Breast epithelium (tissue), 4 donors: Measurements from ENCODE around the gene DNHD1. TPM values are rescaled to one million over a fixed set of nuclear protein-coding genes. Genes with fewer than 3 reads are reported as not detected.

Source experiments
- DNase-seq, 2 donors: peaks; one replicate each; pipeline ENCODE4 v3.0.0-alpha.2; 2019; ENCODE audit warnings: low spot score in 2 of 2
- H3K27ac ChIP-seq, 2 donors: fragments of 200-600 bp; sonication (generic) in 1 of 2; one replicate each; pipeline ENCODE4 v1.5.1; 2016 to 2019; ENCODE audit warnings: mild to moderate bottlenecking in 1 of 2
- H3K27me3 ChIP-seq, 2 donors: fragments of 200-600 bp; sonication (generic) in 1 of 2; one replicate each; pipeline versions ENCODE4 v1.5.1 to v1.6.0; 2017 to 2019; ENCODE audit warnings: control low read depth in 1 of 2, mild to moderate bottlenecking in 1 of 2
- H3K36me3 ChIP-seq: fragments of 200-600 bp; one replicate; pipeline ENCODE4 v1.5.1; 2019
- H3K4me1 ChIP-seq, 2 donors: fragments of 200-600 bp; sonication (generic); one replicate each; pipeline ENCODE4 v1.5.1; 2016 to 2019; ENCODE audit warnings: control low read depth in 1 of 2
- H3K4me3 ChIP-seq, 3 donors: fragments of 200-600 bp; sonication (generic); 1 replicate in 2 of 3; 2 replicates in 1 of 3; pipeline ENCODE4 v1.5.1; 2016 to 2019; ENCODE audit warnings: mild to moderate bottlenecking in 3 of 3, moderate library complexity in 2 of 3
- H3K9me3 ChIP-seq, 2 donors: fragments of 200-600 bp; sonication (generic) in 1 of 2; one replicate each; pipeline ENCODE4 v1.5.1; 2016 to 2019; ENCODE audit warnings: control low read depth in 1 of 2
- CTCF ChIP-seq, 3 donors: fragments of 450-650 bp; IDR thresholded peaks; one replicate each; pipeline ENCODE4 v1.5.1; 2016 to 2017; ENCODE audit warnings: antibody characterized with exemption in 3 of 3, mild to moderate bottlenecking in 3 of 3, moderate library complexity in 3 of 3
- POLR2A ChIP-seq: fragments of 450-650 bp; IDR thresholded peaks from one replicate; pipeline ENCODE4 v1.6.1; 2016; ENCODE audit warnings: antibody characterized with exemption, mild to moderate bottlenecking, moderate library complexity
- POLR2AphosphoS5 ChIP-seq, 3 donors: sonication (generic); formaldehyde crosslinking; IDR thresholded peaks; one replicate each; pipeline ENCODE4 v1.6.1; 2017; ENCODE audit warnings: antibody characterized with exemption in 3 of 3
- intact Hi-C: fragments of 100-400 bp; cut with DNase I; formaldehyde crosslinking; loops from one replicate; pipeline ENCODE4 v1.15.1; 2023; ENCODE audit warnings: low total_unique reads
- total RNA-seq, 3 donors: library from RNA; depleted of rRNA; stranded (reverse); fragments of >200 nt; gene quantifications; one replicate each; pipeline ENCODE4 v1.1.0, GENCODE V29; 2016

DNHD1 gene
- total RNA-seq, 3 donors from 2014 or later, result 12.3 to 21.6 (median 14.9) TPM

- H3K4me3 ChIP-seq, result no peak overlapping the region
- H3K9me3 ChIP-seq, result no peaks in the 10 kb centered on the region
- TF ChIP-seq CTCF (IDR thresholded peaks at IDR 0.05) (no peak), POLR2A (no peak), POLR2AphosphoS5 (IDR thresholded peaks at IDR 0.05) (no peak)
- H3K4me1 ChIP-seq, result no peaks in the 10 kb centered on the region
- H3K36me3 ChIP-seq, result no peaks in the 10 kb centered on the region
- no peaks in the 10 kb centered on the region for H3K27me3 ChIP-seq
- intact Hi-C loops, result no loop called here
- DNase-seq, result no peak
- no peak overlapping the region for H3K27ac ChIP-seq
These were observed 97.2 kb downstream of the DNHD1 start for GRCh38 chr11:6594142-6594768.

GRCh38 chr11:6596239-6596877, 99.3 kb downstream of the DNHD1 start:
- H3K4me3 ChIP-seq, result no peak overlapping the region
- TF ChIP-seq CTCF (IDR thresholded peaks at IDR 0.05), result no peak
- no peak for TF ChIP-seq POLR2AphosphoS5 (IDR thresholded peaks at IDR 0.05)
- no peak for TF ChIP-seq POLR2A
- peaks cover 8% of the 10 kb centered on the region for H3K36me3 ChIP-seq
- no peaks in the 10 kb centered on the region for H3K4me1 ChIP-seq
- DNase-seq, result no peak
- H3K9me3 ChIP-seq, result no peaks in the 10 kb centered on the region
- no peaks in the 10 kb centered on the region for H3K27me3 ChIP-seq
- intact Hi-C loops, result no loop called here
- H3K27ac ChIP-seq, result no peak overlapping the region

- Histone ChIP-seq H3K9me3 (no peaks in the 10 kb centered on the region), H3K4me3 (no peak overlapping the region), H3K27ac (no peak overlapping the region), H3K4me1 (peaks cover 6 to 11% of the 10 kb centered on the region in 2 donors), H3K36me3 (peaks cover 8% of the 10 kb centered on the region), H3K27me3 (no peaks in the 10 kb centered on the region)
- intact Hi-C loops, result no loop called here
- DNase-seq, result no peak
- no peak for TF ChIP-seq CTCF (IDR thresholded peaks at IDR 0.05)
- TF ChIP-seq POLR2AphosphoS5 (IDR thresholded peaks at IDR 0.05), result no peak
- no peak for TF ChIP-seq POLR2A
These were observed 101.5 kb downstream of the DNHD1 start for GRCh38 chr11:6598555-6598954.

GRCh38 chr11:6599449-6599848, 102.4 kb downstream of the DNHD1 start:
- DNase-seq, result no peak
- no peaks in the 10 kb centered on the region for H3K9me3 ChIP-seq
- no peak overlapping the region for H3K27ac ChIP-seq
- peaks cover 8% of the 10 kb centered on the region for H3K36me3 ChIP-seq
- intact Hi-C loops, result no loop called here
- H3K27me3 ChIP-seq, result no peaks in the 10 kb centered on the region
- H3K4me1 ChIP-seq, result peaks cover 6 to 11% of the 10 kb centered on the region in 2 donors
- TF ChIP-seq POLR2A (no peak), POLR2AphosphoS5 (IDR thresholded peaks at IDR 0.05) (no peak), CTCF (IDR thresholded peaks at IDR 0.05) (no peak)
- H3K4me3 ChIP-seq, result no peak overlapping the region

- no peaks in the 10 kb centered on the region for H3K9me3 ChIP-seq
- H3K4me1 ChIP-seq, result peaks cover 6 to 13% of the 10 kb centered on the region in 2 donors
- TF ChIP-seq POLR2A (no peak), CTCF (IDR thresholded peaks at IDR 0.05) (no peak), POLR2AphosphoS5 (IDR thresholded peaks at IDR 0.05) (no peak)
- no peak overlapping the region for H3K27ac ChIP-seq
- intact Hi-C loops, result no loop called here
- no peak overlapping the region for H3K4me3 ChIP-seq
- no peaks in the 10 kb centered on the region for H3K27me3 ChIP-seq
- DNase-seq, result no peak
- peaks cover 8% of the 10 kb centered on the region for H3K36me3 ChIP-seq
These were observed 102.9 kb downstream of the DNHD1 start for GRCh38 chr11:6599881-6600390.
